ENCODE data around the gene WDR41.
"Not testable (repeated sequence)": the region's sequence is repeated elsewhere in the genome, so short reads cannot be mapped to it uniquely, and the experiment has no call there.

WDR41 gene

DNA sequence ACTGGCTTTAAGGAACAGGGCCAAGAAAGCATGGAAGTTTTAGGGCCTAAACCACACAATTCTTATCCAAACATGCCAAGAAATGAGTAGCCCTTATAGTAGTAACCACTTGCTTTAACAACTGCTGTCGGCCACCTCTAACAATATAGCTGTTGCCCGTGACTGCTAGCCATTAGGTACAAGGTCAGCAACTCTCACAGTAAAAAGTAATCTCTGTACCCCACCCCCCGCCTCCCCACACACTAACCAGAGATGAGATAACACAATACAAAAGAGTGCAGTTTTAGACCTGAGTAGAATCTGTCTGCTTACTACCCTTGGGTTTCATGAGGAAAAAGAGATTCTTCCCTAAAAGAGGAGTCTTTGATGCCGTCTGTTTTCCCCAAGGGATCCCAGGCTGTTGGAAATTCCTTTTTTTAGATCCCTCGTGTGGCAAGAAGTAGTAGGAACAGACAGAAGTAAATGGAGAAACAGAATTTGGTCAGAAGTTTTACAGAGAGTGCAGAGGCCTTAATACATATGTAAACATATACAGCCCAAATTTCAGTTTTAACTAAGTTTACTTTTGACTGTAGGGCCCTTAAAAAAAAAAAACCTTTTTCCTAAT is 94.3 kb downstream of the WDR41 start:
- H3K4me3 ChIP-seq (ENCODE audit: low read depth, low read length): no peak overlapping the region
- no peak for DNase-seq (ENCODE audit: low read depth)
- TF ChIP-seq CTCF (IDR thresholded peaks at IDR 0.05; ENCODE audit: low read depth, low read length, missing control alignments): no peak

GRCh38 chr5:77396017-77396416 is 96.1 kb downstream of the WDR41 start:
- TF ChIP-seq CTCF (IDR thresholded peaks at IDR 0.05; ENCODE audit: low read depth, low read length, missing control alignments): no peak
- no peak overlapping the region for H3K4me3 ChIP-seq (ENCODE audit: low read depth, low read length)
- DNase-seq (ENCODE audit: low read depth): no peak

DNA sequence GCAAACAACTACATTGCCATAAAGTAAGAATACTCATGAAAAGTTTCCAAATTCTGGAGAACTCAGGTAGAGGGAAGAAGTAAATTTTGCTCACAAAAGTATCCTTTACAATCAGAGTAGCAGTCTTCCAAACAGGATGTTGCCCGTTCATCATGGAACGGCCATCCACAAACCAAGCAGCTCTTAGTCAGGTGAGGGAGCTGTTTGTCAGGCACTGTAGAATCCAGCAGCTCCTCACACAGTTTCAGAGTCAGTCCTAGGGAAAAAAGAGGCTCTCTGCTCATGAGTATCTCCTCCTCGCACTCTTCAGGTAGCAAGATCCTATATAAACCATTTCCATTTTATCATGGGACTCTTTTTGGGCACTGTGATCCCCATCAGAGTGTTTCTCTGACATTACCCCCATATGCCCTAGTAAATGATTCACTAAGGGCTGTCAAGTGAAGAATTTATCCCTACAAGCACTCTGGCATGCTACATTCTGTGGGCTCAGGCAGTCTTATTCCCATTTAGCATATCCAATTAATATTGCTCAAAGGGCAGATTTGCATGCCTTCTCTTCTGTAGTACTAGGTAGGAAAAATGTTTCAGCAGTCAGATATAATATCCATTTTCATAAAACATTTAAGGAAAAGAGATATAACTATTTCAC is 97.9 kb downstream of the WDR41 start:
- no peak for DNase-seq (ENCODE audit: low read depth)
- TF ChIP-seq CTCF (IDR thresholded peaks at IDR 0.05; ENCODE audit: low read depth, low read length, missing control alignments): no peak
- no peak overlapping the region for H3K4me3 ChIP-seq (ENCODE audit: low read depth, low read length)

- DNase-seq (ENCODE audit: low read depth): no peak
- no peak overlapping the region for H3K4me3 ChIP-seq (ENCODE audit: low read depth, low read length)
- TF ChIP-seq CTCF (IDR thresholded peaks at IDR 0.05; ENCODE audit: low read depth, low read length, missing control alignments): no peak
Observed at GRCh38 chr5:77391240-77391765, 100.8 kb downstream of the WDR41 start.

GRCh38 chr5:77390795-77391194 is 101.3 kb downstream of the WDR41 start:
- no peak overlapping the region for H3K4me3 ChIP-seq (ENCODE audit: low read depth, low read length)
- no peak for TF ChIP-seq CTCF (IDR thresholded peaks at IDR 0.05; ENCODE audit: low read depth, low read length, missing control alignments)
- DNase-seq (ENCODE audit: low read depth): no peak

- DNase-seq (ENCODE audit: low read depth): no peak
- no peak overlapping the region for H3K4me3 ChIP-seq (ENCODE audit: low read depth, low read length)
- TF ChIP-seq CTCF (IDR thresholded peaks at IDR 0.05; ENCODE audit: low read depth, low read length, missing control alignments): no peak
Observed at GRCh38 chr5:77390221-77390620, 101.9 kb downstream of the WDR41 start.

GRCh38 chr5:77389746-77390145 is 102.4 kb downstream of the WDR41 start:
- TF ChIP-seq CTCF (IDR thresholded peaks at IDR 0.05; ENCODE audit: low read depth, low read length, missing control alignments): no peak
- H3K4me3 ChIP-seq (ENCODE audit: low read depth, low read length): no peak overlapping the region
- DNase-seq (ENCODE audit: low read depth): no peak

GRCh38 chr5:77386340-77386739 is 105.8 kb downstream of the WDR41 start:
- not testable (repeated sequence) for DNase-seq (ENCODE audit: low read depth); H3K4me3 ChIP-seq (ENCODE audit: low read depth, low read length)

GRCh38 chr5:77383336-77383735 is 108.8 kb downstream of the WDR41 start:
- not testable (repeated sequence) for DNase-seq (ENCODE audit: low read depth); H3K4me3 ChIP-seq (ENCODE audit: low read depth, low read length)
